OCI-LY3 (cell line): ENCODE measurements around the gene SLC22A4.

Source experiments
- H2AFZ ChIP-seq: fragments of 200-600, 300-600 bp; shearing (Covaris generic); 2 replicates; pipeline ENCODE4 v1.6.0; 2014; ENCODE audit warnings: antibody characterized with exemption, low read depth, low read length
- H3K27ac ChIP-seq: fragments of 200-600, 300-600 bp; sonication (generic); 2 replicates; pipeline ENCODE4 v1.5.1; 2014; ENCODE audit warnings: mild to moderate bottlenecking, low read length, moderate library complexity, mixed read lengths
- H3K27me3 ChIP-seq: fragments of 200-600, 300-600 bp; sonication (generic); 2 replicates; pipeline ENCODE4 v1.6.1; 2014; ENCODE audit warnings: low read depth, low read length, mixed read lengths
- H3K36me3 ChIP-seq: fragments of 200-600, 300-600 bp; sonication (generic); replicated peaks from 2 replicates; pipeline ENCODE3; 2014; ENCODE audit warnings: low read depth, low read length, mixed read lengths
- H3K4me1 ChIP-seq: fragments of 300-600, 200-600 bp; sonication (generic); 2 replicates; pipeline ENCODE4 v1.6.1; 2014; ENCODE audit warnings: low read length, mixed read lengths
- H3K4me2 ChIP-seq: fragments of 200-600, 300-600 bp; sonication (generic); 2 replicates; pipeline ENCODE4 v1.6.1; 2014; ENCODE audit warnings: low read length, mixed read lengths
- H3K4me3 ChIP-seq: fragments of 300-600, 200-600 bp; sonication (generic); 2 replicates; pipeline ENCODE4 v1.5.1; 2014; ENCODE audit warnings: antibody characterized with exemption, mild to moderate bottlenecking, low read length, moderate library complexity
- H3K79me2 ChIP-seq: fragments of 300-600, 200-600 bp; shearing (Covaris generic); 2 replicates; pipeline ENCODE4 v1.6.1; 2014; ENCODE audit warnings: mild to moderate bottlenecking, low read length, mixed read lengths
- H3K9ac ChIP-seq: fragments of 300-600, 200-600 bp; shearing (Covaris generic); 2 replicates; pipeline ENCODE4 v1.6.0; 2014; ENCODE audit warnings: mild to moderate bottlenecking, low read length, moderate library complexity
- H3K9me3 ChIP-seq: fragments of 200-600, 300-600 bp; shearing (Covaris generic); 2 replicates; pipeline ENCODE4 v1.6.1; 2014; ENCODE audit warnings: low read length, mixed read lengths; ENCODE audit not compliant: insufficient read depth
- H4K20me1 ChIP-seq: fragments of 200-600, 300-600 bp; sonication (generic); 2 replicates; pipeline ENCODE4 v1.6.1; 2016; ENCODE audit warnings: low read length, mixed read lengths; ENCODE audit not compliant: insufficient read depth
- EZH2phosphoT487 ChIP-seq: fragments of 200-600 bp; shearing (Covaris generic); IDR thresholded peaks from 2 replicates; pipeline ENCODE4 v1.6.1; 2018; ENCODE audit warnings: antibody characterized with exemption, mixed run types, low read depth
- TF ChIP-seq, protein P1 (sequence below): fragments of 200-600, 300-600 bp; sonication (generic); IDR thresholded peaks from 2 replicates; pipeline ENCODE4 v1.5.1; 2014; ENCODE audit warnings: antibody characterized with exemption, low read length, low read depth

The SLC22A4 gene

DNA sequence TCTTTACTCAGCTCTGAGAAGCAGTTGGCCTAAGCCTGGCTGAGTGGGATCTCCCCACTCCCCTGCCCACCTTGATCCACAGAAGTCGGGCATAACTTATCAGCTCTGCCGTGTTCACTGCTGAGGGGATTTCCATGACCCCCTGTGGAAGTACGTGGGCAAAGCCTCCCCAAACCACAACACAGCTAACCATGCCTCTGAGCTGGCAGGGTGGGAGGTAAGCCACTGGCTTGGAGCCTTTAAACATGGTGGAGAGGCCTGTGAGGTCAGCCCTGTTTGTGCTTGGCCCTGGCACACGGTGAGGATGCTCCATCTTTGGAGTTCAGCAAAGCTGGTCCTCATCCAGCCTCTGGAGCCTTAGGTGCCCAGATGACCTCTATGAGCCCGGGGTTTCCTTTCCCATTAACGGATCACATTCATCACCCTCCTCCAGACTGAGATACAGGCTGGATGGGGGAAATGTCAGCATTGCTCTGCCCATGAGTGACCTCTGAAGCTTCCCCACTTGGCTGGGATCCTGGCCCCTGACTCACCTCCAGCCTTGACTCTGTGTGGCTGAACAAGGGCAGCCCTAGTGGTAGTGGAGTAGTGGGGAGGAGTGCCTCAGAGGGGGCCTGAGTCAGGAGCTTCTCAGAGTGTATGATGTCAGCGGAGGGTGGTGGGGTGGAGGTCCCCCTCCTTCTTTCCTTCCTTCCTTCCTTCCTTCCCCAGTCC, 30.5 kb upstream of the SLC22A4 start:
- Histone ChIP-seq H3K4me1 (peaks cover 11% of the 10 kb centered on the region), H2AFZ (no peak overlapping the region), H3K9me3 (no peaks in the 10 kb centered on the region), H3K79me2 (no peaks in the 10 kb centered on the region), H3K4me3 (no peak overlapping the region), H3K27ac (no peak overlapping the region), H3K27me3 (no peaks in the 10 kb centered on the region), H3K36me3 (no peaks in the 10 kb centered on the region), H4K20me1 (no peaks in the 10 kb centered on the region), H3K9ac (no peak overlapping the region), H3K4me2 (no peak overlapping the region)
- no peak for TF ChIP-seq EZH2phosphoT487
- TF ChIP-seq, protein P1, sequence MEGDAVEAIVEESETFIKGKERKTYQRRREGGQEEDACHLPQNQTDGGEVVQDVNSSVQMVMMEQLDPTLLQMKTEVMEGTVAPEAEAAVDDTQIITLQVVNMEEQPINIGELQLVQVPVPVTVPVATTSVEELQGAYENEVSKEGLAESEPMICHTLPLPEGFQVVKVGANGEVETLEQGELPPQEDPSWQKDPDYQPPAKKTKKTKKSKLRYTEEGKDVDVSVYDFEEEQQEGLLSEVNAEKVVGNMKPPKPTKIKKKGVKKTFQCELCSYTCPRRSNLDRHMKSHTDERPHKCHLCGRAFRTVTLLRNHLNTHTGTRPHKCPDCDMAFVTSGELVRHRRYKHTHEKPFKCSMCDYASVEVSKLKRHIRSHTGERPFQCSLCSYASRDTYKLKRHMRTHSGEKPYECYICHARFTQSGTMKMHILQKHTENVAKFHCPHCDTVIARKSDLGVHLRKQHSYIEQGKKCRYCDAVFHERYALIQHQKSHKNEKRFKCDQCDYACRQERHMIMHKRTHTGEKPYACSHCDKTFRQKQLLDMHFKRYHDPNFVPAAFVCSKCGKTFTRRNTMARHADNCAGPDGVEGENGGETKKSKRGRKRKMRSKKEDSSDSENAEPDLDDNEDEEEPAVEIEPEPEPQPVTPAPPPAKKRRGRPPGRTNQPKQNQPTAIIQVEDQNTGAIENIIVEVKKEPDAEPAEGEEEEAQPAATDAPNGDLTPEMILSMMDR = no peak

DNA sequence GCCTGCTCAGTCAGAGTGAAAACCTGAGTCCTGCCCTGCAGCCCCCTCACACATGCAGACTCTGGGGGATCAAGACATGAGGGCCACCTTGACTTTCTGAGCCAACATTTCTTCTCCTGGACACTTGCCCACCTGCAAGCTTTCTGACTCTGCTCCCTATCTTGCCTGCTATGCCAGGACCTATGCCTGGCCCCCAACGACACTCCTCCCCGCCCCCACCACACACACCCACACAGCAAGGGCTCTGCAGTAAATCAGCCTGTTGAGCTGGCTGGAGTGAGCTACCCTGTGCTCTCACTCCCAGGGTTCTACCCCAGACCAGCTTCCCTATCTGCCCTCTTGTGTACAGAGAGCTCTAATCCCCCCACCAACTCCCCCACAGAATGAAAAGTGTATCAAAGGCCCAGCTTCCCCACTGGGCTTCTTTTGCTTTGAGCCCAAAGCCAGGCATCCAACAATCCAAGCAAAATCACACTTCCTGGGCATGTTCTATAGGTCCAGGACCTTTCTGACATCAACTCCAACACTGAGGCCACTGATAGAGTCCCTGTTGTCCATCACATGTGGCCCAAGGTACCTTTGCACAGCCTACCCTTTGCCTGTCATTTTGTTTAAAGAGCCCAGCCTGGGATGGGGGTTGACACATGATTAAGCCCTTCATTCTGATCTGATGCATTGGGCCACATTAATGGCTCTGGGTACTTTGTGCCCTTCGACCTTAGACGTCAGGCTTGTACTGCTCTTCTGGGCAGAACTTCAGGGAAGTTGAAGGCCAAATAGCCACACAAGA, 29.5 kb upstream of the SLC22A4 start:
- Histone ChIP-seq H3K36me3 (no peaks in the 10 kb centered on the region), H3K9me3 (no peaks in the 10 kb centered on the region), H2AFZ (no peak overlapping the region), H3K4me2 (no peak overlapping the region), H3K27me3 (no peaks in the 10 kb centered on the region), H3K27ac (no peak overlapping the region), H4K20me1 (no peaks in the 10 kb centered on the region), H3K9ac (no peak overlapping the region), H3K4me1 (peaks cover 21% of the 10 kb centered on the region), H3K4me3 (no peak overlapping the region), H3K79me2 (no peaks in the 10 kb centered on the region)
- TF ChIP-seq, protein P1 = no peak

DNA sequence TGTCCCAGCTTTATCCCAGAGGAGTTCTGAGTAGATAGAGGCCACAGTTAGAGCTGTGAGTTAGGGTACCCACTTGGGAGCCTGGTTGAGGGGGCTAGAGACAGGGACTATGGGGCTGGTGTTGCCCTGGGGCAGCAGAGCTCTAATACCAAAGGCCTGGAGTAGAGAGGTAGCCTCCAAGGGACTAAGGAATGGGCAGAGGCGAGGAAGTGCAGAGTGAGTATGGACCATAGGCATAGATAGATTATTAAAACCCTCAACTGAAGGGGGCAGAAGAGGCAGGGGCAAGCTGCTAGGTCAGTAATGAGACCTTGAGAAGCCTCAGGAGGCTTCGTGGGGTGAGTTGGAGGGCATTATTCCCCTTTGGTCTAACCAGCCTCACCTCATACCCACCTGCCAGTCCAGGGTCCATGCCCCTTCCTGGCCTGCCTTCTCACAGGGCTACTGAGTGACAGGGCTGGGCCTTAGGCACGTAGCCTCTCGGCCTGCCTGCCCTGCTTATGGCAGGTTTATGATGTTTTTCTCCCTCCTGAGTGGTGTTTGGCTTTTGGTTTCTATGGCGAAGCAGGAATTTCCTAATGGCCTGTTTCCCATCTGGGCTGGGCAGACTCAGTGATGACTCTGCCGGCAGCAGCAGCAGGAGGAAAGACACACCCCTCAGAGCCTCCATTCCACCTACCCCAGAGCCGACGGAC, 28.7 kb upstream of the SLC22A4 start:
- H3K4me2 ChIP-seq = no peak overlapping the region

More for the DNA sequence above, 28.7 kb upstream of the SLC22A4 start:
- Histone ChIP-seq H2AFZ (no peak overlapping the region), H3K9ac (no peak overlapping the region), H3K27me3 (no peaks in the 10 kb centered on the region), H3K4me1 (peaks cover 21% of the 10 kb centered on the region), H3K27ac (no peak overlapping the region), H4K20me1 (no peaks in the 10 kb centered on the region), H3K36me3 (no peaks in the 10 kb centered on the region), H3K4me3 (no peak overlapping the region), H3K79me2 (no peaks in the 10 kb centered on the region), H3K9me3 (no peaks in the 10 kb centered on the region)
- no peak for TF ChIP-seq EZH2phosphoT487
- TF ChIP-seq, protein P1 = no peak
